Colonic mucosa (tissue), 4 donors: ENCODE results near the gene TMEM126B. TPM values are rescaled to one million over a fixed set of nuclear protein-coding genes. Genes with fewer than 3 reads are reported as not detected.

Experiments used
- DNase-seq: peaks from one replicate; pipeline ENCODE4 v3.0.0-alpha.2; 2020
- H3K27ac ChIP-seq: fragments of 200-600 bp; one replicate; pipeline ENCODE4 v1.8.0; 2021
- H3K27me3 ChIP-seq: fragments of 200-600 bp; one replicate; pipeline ENCODE4 v1.8.0; 2021
- H3K36me3 ChIP-seq: fragments of 200-600 bp; one replicate; pipeline ENCODE4 v1.8.0; 2021
- H3K4me1 ChIP-seq: fragments of 200-600 bp; one replicate; pipeline ENCODE4 v1.8.0; 2021; ENCODE audit warnings: mild to moderate bottlenecking
- H3K4me3 ChIP-seq: fragments of 200-600 bp; one replicate; pipeline ENCODE4 v1.8.0; 2021
- H3K9ac ChIP-seq, 2 donors: one replicate each; pipeline ENCODE4 v1.7.0; 2013; ENCODE audit warnings: control low read depth in 2 of 2, low read depth in 2 of 2, low read length in 2 of 2
- H3K9me3 ChIP-seq: fragments of 200-600 bp; one replicate; pipeline ENCODE4 v1.8.0; 2021
- CTCF ChIP-seq: fragments of 200-600 bp; IDR thresholded peaks from one replicate; pipeline ENCODE4 v1.8.0; 2022; ENCODE audit warnings: antibody characterized with exemption, mild to moderate bottlenecking
- intact Hi-C: fragments of 100-400 bp; cut with DNase I; formaldehyde crosslinking; loops from one replicate; pipeline ENCODE4 v1.14.1; 2022
- total RNA-seq, 2 donors: library from RNA; stranded (reverse); fragmentation: NEBNext Ultra II Directional in 1 of 2; extraction: Animal tissue kit (Norgen Biotek cat#: 25700) in 1 of 2; gene quantifications; one replicate each; pipeline ENCODE4 v1.2.1, GENCODE V29; 2021
- donor health status: healthy.
- donor health status: DM: no; HTN: no; CAD: no.
- donor health status: DM: no; HTN: no; CAD: no.

The TMEM126B gene
- total RNA-seq, 2 donors from 2014 or later = 43.5 to 47.7 TPM

- TF ChIP-seq CTCF = no peak
- no peak overlapping the region for H3K4me3 ChIP-seq
- intact Hi-C loops = no loop called here
- H3K27me3 ChIP-seq = no peaks in the 10 kb centered on the region
- H3K9ac ChIP-seq = no peak overlapping the region
- H3K36me3 ChIP-seq = no peaks in the 10 kb centered on the region
- H3K27ac ChIP-seq = no peak overlapping the region
- no peaks in the 10 kb centered on the region for H3K4me1 ChIP-seq
- DNase-seq = no peak
- H3K9me3 ChIP-seq = no peaks in the 10 kb centered on the region
Measured at GRCh38 chr11:85619499-85619898, 8.9 kb upstream of the TMEM126B start.

DNA sequence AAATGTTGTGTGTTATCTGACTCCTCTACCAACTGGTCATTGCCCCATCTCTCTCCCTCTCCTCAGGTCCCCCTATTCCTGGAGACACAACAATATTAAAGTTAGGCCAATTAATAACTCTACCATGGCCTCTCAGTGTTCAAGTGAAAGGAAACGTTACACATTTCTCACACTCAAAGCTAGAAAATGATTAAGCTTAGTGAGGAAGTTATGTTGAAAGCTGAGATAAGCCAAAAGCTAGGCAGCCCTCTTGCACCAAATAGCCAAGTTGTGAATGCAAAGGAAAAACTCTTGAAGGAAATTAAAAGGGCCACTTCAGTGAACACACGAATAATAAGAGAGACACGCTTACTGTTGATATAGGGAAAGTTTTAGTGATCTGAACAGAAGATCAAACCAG, 8.1 kb upstream of the TMEM126B start:
- no peak for DNase-seq
- no peak for TF ChIP-seq CTCF
- Histone ChIP-seq H3K27ac (no peak overlapping the region), H3K9me3 (no peaks in the 10 kb centered on the region), H3K4me1 (no peaks in the 10 kb centered on the region), H3K36me3 (no peaks in the 10 kb centered on the region), H3K4me3 (no peak overlapping the region), H3K27me3 (no peaks in the 10 kb centered on the region), H3K9ac (no peak overlapping the region)
- intact Hi-C loops = no loop called here

- DNase-seq = no peak
- intact Hi-C loops = no loop called here
- peaks cover 6% of the 10 kb centered on the region for H3K4me1 ChIP-seq
Measured at GRCh38 chr11:85626496-85626895, 1.9 kb upstream of the TMEM126B start.

DNA sequence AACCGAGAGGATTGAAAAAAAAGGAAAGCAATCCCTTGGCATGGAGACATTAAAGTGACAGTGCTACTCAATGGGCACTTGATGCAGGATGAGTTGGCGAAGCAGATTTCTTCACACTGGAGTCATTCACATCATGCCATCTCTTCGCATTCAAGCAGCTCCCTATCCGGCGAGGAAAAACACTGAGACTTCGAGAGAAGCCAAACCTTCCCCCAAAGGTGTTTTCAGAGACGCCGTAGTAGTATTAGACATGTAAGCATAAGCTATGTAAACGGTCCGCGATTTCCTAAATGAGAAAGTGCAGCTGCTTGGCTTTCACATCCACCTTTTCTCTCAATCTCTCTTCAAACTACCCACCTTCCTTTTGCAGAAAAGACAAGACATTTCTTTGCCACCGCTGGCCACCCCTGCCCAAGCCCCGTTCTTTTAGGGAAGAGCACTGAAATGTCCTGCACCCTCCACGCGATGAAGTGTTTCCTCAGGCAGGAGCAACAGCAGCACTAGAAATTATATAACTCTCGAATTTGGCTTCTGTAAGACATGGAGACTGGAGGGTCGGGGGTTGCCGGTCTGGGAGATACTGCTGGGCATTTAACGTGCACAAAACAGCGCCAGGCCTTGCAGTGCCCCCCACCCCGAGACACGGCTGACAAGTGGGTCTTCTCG, 928 bp upstream of the TMEM126B start, which contains the start of gene DLG2:
DLG2 (minus strand) TSS at position 13 of the 666 bp plus-strand sequence.
- peak within 1 kb of the TSS; percentile 85 for H3K27ac ChIP-seq
- H3K27me3 ChIP-seq = no peaks in the 10 kb centered on the region
- peak; percentile 39 for DNase-seq
- intact Hi-C loops = no loop called here
- H3K4me3 ChIP-seq = peak within 1 kb of the TSS; percentile 58
- peaks cover 6% of the 10 kb centered on the region for H3K4me1 ChIP-seq
- H3K9ac ChIP-seq = peak within 1 kb of the TSS; percentile 90 to 93
- no peak for TF ChIP-seq CTCF
- no peaks in the 10 kb centered on the region for H3K9me3 ChIP-seq
- H3K36me3 ChIP-seq = no peaks in the 10 kb centered on the region

More at GRCh38 chr11:85626496-85626895, 1.9 kb upstream of the TMEM126B start:
- Histone ChIP-seq H3K36me3 (no peaks in the 10 kb centered on the region), H3K27me3 (no peaks in the 10 kb centered on the region), H3K9me3 (no peaks in the 10 kb centered on the region), H3K27ac (no peak overlapping the region), H3K4me3 (no peak overlapping the region), H3K9ac (no peak overlapping the region)
- TF ChIP-seq CTCF = no peak

DNA sequence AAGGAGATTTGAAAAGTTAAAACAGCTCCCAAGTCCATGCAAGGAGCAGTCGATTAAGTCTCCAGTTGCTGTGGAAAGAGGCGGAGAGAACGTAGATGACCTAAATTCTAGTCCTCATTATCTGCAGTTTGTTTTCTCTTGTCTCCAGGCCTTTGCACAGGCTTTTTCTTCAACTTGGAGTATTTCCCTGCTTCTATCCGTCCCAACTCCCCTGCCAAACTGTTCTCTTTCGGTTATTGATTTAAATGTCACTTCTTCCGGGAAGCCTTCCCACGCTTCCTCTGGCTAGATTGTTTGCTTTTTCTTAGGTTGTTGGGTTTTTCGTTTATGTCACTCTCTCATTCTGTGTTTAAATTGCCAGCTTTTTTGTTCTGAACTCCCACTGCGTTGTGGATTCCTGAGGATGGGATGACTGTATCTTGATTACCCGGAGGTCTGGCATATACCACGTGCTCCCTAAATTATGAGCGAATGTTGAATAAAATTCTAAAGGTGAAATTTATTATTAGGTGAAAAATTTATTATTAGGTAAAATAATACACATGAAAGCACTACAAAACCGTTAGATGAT, 463 bp downstream of the TMEM126B start:
- peak overlapping the region; percentile 70 to 90 for H3K9ac ChIP-seq
- peak overlapping the region; percentile 85 for H3K27ac ChIP-seq
- H3K9me3 ChIP-seq = no peaks in the 10 kb centered on the region
- no peak for TF ChIP-seq CTCF
- H3K4me1 ChIP-seq = peaks cover 6% of the 10 kb centered on the region
- H3K27me3 ChIP-seq = no peaks in the 10 kb centered on the region
- intact Hi-C loops = no loop called here
- H3K36me3 ChIP-seq = no peaks in the 10 kb centered on the region
- peak; percentile 32 for DNase-seq
- H3K4me3 ChIP-seq = peak overlapping the region; percentile 58
